ENCODE results near the gene NEMP1. TPM values are rescaled to one million over a fixed set of nuclear protein-coding genes. Genes with fewer than 3 reads are reported as not detected.

Gene NEMP1
- total and polyA plus RNA-seq, 2 of the 8 experiments (the other 6 are each of a cell fraction or from before 2014, with no cell fraction given): 30.1 to 43.2 TPM

DNA sequence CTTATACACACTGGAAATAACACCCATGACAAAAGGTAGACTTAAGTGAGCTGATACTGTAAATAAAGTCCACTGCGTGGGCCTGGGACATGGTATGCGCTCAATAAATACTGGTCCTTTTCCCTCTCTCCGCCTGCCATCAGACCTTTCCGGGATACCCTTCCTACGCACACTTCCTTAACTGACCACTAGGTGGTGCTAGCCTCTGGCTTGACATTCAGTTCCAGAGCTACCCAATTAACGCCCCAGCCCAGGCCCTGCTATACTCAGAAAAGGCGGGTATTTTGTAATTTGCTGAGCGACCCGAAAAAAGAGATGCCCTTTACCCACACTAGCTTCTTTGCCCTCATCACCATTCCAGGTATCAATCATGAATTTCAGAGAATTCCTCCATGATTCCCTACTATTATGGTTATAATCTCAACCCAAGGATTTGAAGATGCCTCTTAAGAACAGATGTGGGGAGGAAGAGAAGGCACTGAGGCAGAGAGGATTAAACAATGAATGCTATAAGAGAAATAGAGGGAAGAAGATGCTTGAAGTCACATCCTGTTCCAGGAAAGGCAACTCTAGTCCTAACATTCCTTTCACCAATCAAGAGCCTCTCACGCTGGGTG lies 45.8 kb upstream of the NEMP1 start:
- no peak overlapping the region for H3K56ac ChIP-seq (replicated peaks; ENCODE audit: insufficient read length, low read depth, low read length)
- no peaks in the 10 kb centered on the region for H4K20me1 ChIP-seq (replicated peaks in 1 of 2; ENCODE audit: control insufficient read depth in 1 of 2, insufficient read depth in 2 of 2, low read length in 2 of 2)
- H2BK12ac ChIP-seq (ENCODE audit: low read depth, low read length): no peak overlapping the region
- no peak overlapping the region for H4K5ac ChIP-seq (ENCODE audit: insufficient read length, low read depth, low read length)
- no peak overlapping the region for H2AK5ac ChIP-seq (ENCODE audit: low read depth, low read length)
- H4K8ac ChIP-seq (ENCODE audit: extremely low read depth, insufficient read depth, low read length): no peak overlapping the region
- H3K4me1 ChIP-seq (replicated peaks in 1 of 4; ENCODE audit: control insufficient read depth in 3 of 4, insufficient read depth in 4 of 4, low read length in 3 of 4): peaks cover 0 to 5% (median 4%) of the 10 kb centered on the region in 4 experiments; a peak in 4 of 7 replicates
- no peak overlapping the region for H2AFZ ChIP-seq (ENCODE audit: low read length)
- no peak overlapping the region for H3K4me3 ChIP-seq (ENCODE audit: extremely low read depth in 1 of 4, insufficient read depth in 2 of 4, low read depth in 3 of 4, low read length in 4 of 4)
- no peak overlapping the region for H3K23ac ChIP-seq (ENCODE audit: insufficient read length)
- H3K79me2 ChIP-seq (ENCODE audit: control insufficient read depth in 1 of 2, insufficient read depth in 2 of 2, low read length in 2 of 2): peaks cover 0 to under 1% of the 10 kb centered on the region in 2 experiments; a peak in 1 of 4 replicates
- no peaks in the 10 kb centered on the region for H3K9me3 ChIP-seq (ENCODE audit: insufficient read depth in 2 of 2, low read depth in 1 of 2, low read length in 1 of 2)
- no peaks in the 10 kb centered on the region for H3K36me3 ChIP-seq (ENCODE audit: control insufficient read depth in 2 of 4, insufficient read depth in 4 of 4, low read length in 3 of 4)
- no peak overlapping the region for H2BK15ac ChIP-seq (ENCODE audit: low read length)
- WGBS, 2 experiments (ENCODE audit: extremely low coverage in 1 of 2, insufficient coverage in 1 of 2, insufficient read length in 1 of 2, insufficient replicate concordance in 2 of 2, low coverage in 1 of 2, low lambda C conversion rate in 2 of 2, missing lambda C conversion rate in 1 of 2): 35% methylated on average over 10 of the region's 10 CpGs; no CpG with 5 or more reads in 1 of the 2 experiments
- no peaks in the 10 kb centered on the region for H3K27me3 ChIP-seq (replicated peaks in 1 of 4; ENCODE audit: control insufficient read depth in 3 of 4, extremely low read depth in 1 of 4, insufficient read depth in 3 of 4, low read length in 3 of 4)
- H4K91ac ChIP-seq (replicated peaks; ENCODE audit: insufficient read length, low read length): no peak overlapping the region
- no peak overlapping the region for H3K4me2 ChIP-seq (ENCODE audit: insufficient read depth in 1 of 2, low read depth in 2 of 2, low read length in 2 of 2)
- no peak overlapping the region for H3K4ac ChIP-seq (replicated peaks; ENCODE audit: insufficient read length, low read depth, low read length)
- ChIA-PET CTCF (ENCODE audit: partially characterized antibody) (interaction anchor here (0.6 to 19.8 kb wide), 43 partner anchors 9 to 496 kb away, joined by 3 to 305 read pairs (median 6); partner anchors contain the start of genes LRP1-AS, NEMP1 and STAT6), POLR2A (ENCODE audit: partially characterized antibody) (interaction anchor here (0.7 to 2.8 kb wide), 12 partner anchors 8 to 82 kb away, joined by 3 to 9 read pairs (median 3); no protein-coding TSS in a partner anchor)
- H3K18ac ChIP-seq (ENCODE audit: extremely low read depth, low read length): no peak overlapping the region
- H3K27ac ChIP-seq (ENCODE audit: low read depth, low read length): no peak overlapping the region
- no peak overlapping the region for H2BK20ac ChIP-seq (ENCODE audit: low read length)
- no peak overlapping the region for H2BK5ac ChIP-seq (ENCODE audit: low read depth, low read length)
- no peak overlapping the region for H3K9ac ChIP-seq (replicated peaks in 1 of 4; ENCODE audit: extremely low read depth in 1 of 4, low read depth in 3 of 4, low read length in 3 of 4)
- FAIRE-seq (peak; percentile 48), DNase-seq (ENCODE audit: low read depth in 1 of 2, low spot score in 2 of 2) (peak in 1 of 2 experiments; percentile 89)
- H3K23me2 ChIP-seq (ENCODE audit: low read depth, low read length): peaks cover 6% of the 10 kb centered on the region; the same call in 1 of the 2 replicates
- H2BK120ac ChIP-seq (replicated peaks; ENCODE audit: low read depth, low read length): no peak overlapping the region
- no peaks in the 10 kb centered on the region for H3K79me1 ChIP-seq (ENCODE audit: low read depth, low read length)
- no peak overlapping the region for H3K14ac ChIP-seq (ENCODE audit: insufficient read length)
- TF ChIP-seq SIN3A (conservative IDR thresholded peaks at IDR 0.05 in 1 of 2, IDR thresholded peaks at IDR 0.05 in 1 of 2; ENCODE audit: low read depth in 1 of 2, low read length in 2 of 2) (peak in 1 of 2 experiments; percentile 65; a peak in 1 of 4 replicates), SP1 (IDR thresholded peaks at IDR 0.05; ENCODE audit: low read depth, low read length) (no peak), RAD21 (IDR thresholded peaks at IDR 0.05 in 1 of 2, conservative IDR thresholded peaks at IDR 0.05 in 1 of 2; ENCODE audit: low read depth in 2 of 2, low read length in 2 of 2) (peak; percentile 83 to 85), GTF2F1 (IDR thresholded peaks at IDR 0.05; ENCODE audit: borderline replicate concordance, low read depth, low read length) (no peak), JUND (IDR thresholded peaks at IDR 0.05; ENCODE audit: low read length) (0 out of 2 replicates have a peak, but pooled peaks have one; percentile 30), TEAD4 (IDR thresholded peaks at IDR 0.05; ENCODE audit: low read depth, low read length) (0 out of 2 replicates have a peak, but pooled peaks have one; percentile 42)
- TF ChIP-seq, protein P1, sequence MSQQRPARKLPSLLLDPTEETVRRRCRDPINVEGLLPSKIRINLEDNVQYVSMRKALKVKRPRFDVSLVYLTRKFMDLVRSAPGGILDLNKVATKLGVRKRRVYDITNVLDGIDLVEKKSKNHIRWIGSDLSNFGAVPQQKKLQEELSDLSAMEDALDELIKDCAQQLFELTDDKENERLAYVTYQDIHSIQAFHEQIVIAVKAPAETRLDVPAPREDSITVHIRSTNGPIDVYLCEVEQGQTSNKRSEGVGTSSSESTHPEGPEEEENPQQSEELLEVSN (IDR thresholded peaks at IDR 0.05): peak; percentile 47; the same call in 1 of the 2 replicates
- TF ChIP-seq, protein P2, sequence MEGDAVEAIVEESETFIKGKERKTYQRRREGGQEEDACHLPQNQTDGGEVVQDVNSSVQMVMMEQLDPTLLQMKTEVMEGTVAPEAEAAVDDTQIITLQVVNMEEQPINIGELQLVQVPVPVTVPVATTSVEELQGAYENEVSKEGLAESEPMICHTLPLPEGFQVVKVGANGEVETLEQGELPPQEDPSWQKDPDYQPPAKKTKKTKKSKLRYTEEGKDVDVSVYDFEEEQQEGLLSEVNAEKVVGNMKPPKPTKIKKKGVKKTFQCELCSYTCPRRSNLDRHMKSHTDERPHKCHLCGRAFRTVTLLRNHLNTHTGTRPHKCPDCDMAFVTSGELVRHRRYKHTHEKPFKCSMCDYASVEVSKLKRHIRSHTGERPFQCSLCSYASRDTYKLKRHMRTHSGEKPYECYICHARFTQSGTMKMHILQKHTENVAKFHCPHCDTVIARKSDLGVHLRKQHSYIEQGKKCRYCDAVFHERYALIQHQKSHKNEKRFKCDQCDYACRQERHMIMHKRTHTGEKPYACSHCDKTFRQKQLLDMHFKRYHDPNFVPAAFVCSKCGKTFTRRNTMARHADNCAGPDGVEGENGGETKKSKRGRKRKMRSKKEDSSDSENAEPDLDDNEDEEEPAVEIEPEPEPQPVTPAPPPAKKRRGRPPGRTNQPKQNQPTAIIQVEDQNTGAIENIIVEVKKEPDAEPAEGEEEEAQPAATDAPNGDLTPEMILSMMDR (IDR thresholded peaks at IDR 0.05; ENCODE audit: control extremely low read depth in 1 of 3, insufficient read depth in 1 of 3, low read depth in 1 of 3, low read length in 3 of 3): peak; percentile 83 to 99 (median 92)
